HG02852 (cell line): Measurements from ENCODE around the gene ANKRD34C.
A peak's percentile ranks its signal among the peaks of the same experiment; 100 is the strongest.
"Not testable (repeated sequence)": the region's sequence is repeated elsewhere in the genome, so short reads cannot be mapped to it uniquely, and the experiment has no call there.

Source experiments
- ATAC-seq: cut with Tn5 transposase; IDR thresholded peaks from one replicate; pipeline ENCODE4 v1.9.1; 2021; ENCODE audit warnings: mild to moderate bottlenecking, moderate library complexity; ENCODE audit not compliant: unreplicated experiment

Gene ANKRD34C

DNA sequence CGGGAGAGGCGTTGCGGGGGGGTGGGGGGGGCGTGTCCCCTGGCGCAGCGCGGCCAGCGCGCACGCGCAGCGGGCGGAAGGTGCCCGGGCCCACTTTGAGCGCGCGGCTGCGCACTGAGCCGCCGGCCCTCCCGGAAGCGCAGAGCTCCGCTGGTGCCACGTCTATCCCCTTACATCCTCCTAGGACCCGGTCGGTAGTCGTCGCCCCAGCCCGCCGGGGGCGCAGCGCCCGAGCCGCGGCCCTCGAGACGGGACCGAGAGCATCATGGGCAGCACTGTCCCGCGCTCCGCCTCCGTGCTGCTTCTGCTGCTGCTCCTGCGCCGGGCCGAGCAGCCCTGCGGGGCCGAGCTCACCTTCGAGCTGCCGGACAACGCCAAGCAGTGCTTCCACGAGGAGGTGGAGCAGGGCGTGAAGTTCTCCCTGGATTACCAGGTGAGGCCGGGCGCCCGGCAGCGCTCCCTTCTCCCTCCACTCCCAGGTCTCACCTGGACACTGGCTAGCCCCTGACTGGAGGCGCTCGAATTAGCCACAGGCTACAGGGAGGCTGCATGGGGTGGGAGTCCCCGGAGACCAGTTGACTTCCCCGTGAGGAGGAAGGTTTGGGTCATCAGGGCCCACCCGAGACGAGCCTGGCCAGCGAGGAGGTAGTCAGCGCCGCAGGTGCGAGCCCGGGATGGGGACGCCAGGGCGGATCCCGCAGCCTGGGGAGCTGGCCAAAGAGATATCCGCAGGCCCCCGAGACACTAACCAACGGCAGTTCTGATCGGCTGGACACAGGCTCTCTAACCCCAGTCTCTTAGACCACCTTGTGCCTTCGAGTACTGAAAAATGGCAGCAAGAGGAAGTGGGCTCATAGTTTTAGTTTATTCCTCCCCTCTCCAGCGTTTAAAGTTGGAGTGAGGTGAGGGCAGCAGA lies 28.7 kb downstream of the ANKRD34C start, which contains the start of gene TMED3:
TMED3 (plus strand) TSS at position 128 of the 916 bp plus-strand sequence; CDS start at position 266, 138 bp downstream.
- peak; percentile 96 for ATAC-seq

DNA sequence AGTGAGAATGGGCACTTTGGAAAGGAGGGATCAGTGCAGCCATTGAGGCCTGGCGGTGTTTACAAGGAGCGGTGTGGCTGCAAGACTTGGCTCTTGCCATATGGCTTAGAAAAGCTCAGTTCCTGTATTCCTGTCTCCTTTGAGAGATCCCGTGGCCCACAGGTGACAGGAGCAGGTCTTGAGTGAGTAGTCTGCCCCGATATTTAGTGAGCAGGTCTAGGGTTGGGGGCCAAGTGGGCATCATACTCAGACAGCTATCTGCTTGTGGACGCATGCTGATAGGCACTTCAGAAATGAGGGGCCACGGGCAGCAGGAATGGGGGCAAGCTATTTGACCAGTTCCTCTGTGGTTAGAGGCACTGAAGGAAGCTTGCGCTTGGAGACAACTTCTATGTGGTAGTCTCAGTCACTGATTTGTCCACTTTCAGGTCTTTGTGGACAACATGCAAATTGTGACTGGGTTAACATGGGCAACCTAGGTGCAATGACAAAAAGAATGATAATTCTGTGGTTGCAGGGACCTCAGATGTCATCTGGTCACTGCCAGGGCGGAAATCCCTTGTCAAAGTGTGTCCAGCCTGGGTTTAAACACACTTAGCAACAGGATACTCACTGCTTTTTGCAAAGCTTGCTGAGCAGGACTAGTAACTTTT lies 29.5 kb downstream of the ANKRD34C start:
- no peak for ATAC-seq

DNA sequence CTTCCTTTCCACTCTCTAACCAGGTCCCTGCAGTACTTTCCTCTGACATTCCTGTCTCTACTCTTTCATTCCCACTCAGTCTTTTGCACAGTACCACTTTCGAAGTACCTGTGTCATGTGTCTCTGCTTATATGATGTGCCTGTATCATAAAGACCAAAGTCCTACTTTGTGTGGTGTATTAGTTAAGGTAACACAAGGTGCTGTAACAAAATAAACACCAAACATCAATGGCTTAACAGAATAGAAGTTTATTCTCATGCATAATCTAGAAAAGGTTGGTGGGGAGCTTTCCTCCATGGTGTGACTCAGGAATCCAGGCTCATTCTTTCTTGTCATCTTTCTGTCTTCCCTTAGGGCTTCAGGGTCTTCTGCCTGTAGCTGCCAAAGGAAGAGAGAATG lies 31.7 kb downstream of the ANKRD34C start:
- ATAC-seq: no peak

GRCh38 chr15:79314811-79315210 lies 32.3 kb downstream of the ANKRD34C start:
- no peak for ATAC-seq

DNA sequence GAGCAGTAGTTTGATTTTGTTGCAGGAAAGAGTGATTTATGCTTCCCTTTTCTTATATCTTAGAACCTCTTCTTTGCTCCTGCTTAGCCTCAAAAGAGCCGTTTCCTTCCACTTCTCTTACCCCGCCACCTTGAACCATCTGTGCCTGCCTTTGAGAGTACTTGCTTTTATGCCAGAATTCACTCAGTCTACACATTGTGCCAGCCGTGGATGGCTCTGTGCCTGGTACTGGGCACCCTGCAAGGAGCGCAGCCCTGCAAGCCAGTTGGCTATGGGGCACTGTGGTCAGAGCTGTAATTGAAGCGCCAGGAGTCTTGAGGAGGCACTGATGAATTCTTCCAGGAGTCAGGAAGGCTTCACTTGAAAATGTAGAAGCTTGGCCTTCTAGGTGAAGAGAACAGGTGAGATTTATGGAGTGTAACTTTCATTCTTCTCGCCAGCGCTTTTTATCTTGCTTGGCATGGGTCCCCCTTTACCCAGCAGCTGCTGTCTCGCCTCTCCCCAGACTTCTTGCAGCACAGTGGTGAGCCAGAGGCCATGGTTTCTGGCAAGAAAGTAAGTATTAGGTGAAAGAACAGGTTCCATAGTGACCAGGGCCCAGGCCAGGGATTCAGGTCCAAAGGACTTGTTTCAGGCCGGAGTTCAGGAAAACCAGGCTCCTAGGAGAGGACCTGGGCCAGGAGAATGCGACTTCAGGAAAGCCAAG lies 33.3 kb downstream of the ANKRD34C start:
- ATAC-seq: no peak

GRCh38 chr15:79316864-79317263 lies 34.3 kb downstream of the ANKRD34C start:
- no peak for ATAC-seq

- not testable (repeated sequence) for ATAC-seq
Measured at GRCh38 chr15:79319973-79320372, 37.5 kb downstream of the ANKRD34C start.

- no peak for ATAC-seq
Measured at GRCh38 chr15:79321876-79322275, 39.4 kb downstream of the ANKRD34C start.

DNA sequence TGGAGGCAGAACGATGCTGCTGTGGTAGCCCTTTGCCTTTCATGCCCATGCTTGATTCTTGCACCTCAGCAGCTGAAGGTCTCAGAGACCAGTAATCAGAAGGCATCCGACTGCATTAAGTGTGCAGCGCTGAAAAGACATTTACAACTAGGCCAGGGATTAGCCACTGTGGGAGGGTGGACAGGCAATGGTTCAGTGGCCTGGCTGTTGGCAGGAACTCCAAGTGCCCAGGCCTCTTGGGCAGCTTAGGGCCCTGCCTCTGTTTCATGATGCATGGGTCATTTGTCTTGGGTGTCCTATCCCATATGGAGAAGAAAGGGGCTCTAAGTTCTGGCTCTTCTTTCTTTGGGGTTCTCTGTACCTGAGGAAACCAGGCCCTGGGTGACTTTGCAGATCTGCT lies 39.8 kb downstream of the ANKRD34C start:
- no peak for ATAC-seq

- no peak for ATAC-seq
Measured at GRCh38 chr15:79322945-79323344, 40.4 kb downstream of the ANKRD34C start.

DNA sequence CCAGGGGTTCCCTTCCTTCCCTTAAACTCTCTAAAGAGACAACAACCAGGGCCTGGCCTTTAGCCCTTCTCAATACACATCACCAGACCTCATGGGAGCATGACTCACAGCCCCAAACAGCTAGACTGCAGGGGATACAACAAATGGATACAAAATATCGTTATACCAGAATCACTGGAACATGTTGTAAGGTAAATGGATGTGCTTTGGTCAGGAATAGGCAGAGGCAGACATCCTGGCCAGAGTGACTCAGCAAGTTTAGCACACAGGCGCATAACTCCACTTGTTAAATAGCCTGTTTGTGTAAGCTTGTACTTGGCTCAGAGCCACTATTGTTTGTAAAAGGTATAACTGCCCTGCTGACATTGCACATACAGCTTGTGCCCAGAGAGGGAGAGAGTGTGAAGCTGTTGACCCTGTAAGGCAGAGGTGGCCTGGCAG lies 46.7 kb downstream of the ANKRD34C start:
- no peak for ATAC-seq
